ENCODE data around the gene UBXN4. TPM values are rescaled to one million over a fixed set of nuclear protein-coding genes. Genes with fewer than 3 reads are reported as not detected.

UBXN4 gene
- total and polyA plus RNA-seq, 2 donors from 2014 or later = 33.0 to 96.8 TPM

DNA sequence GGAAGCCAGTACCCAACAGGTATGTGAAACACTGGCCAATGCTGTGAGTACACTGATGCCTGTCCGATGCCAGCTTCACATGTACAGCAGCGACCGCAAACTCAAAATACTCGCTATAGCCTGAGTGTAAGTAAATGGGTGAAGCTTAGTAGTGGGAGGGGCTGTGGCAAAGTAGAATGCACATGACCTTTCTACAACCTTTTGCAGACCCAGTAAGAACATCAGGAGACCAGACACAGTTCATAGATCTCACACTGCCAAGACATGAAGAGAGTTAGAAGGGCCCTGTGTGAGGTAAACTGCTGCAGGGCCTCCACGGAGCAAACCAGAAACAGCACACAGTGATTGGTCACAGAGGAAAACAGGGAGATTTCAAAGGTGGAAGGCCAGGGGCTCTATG lies 9.1 kb upstream of the UBXN4 start:
- Histone ChIP-seq H3K27ac (ENCODE audit: low read depth in 2 of 2, low read length in 2 of 2) (no peak overlapping the region), H3K9ac (ENCODE audit: low read length in 3 of 3) (no peak overlapping the region), H3K27me3 (ENCODE audit: control insufficient read depth, insufficient read depth, low read length) (no peaks in the 10 kb centered on the region), H3K4me3 (ENCODE audit: low read length in 3 of 3) (no peak overlapping the region), H3K9me3 (ENCODE audit: control insufficient read depth in 2 of 3, insufficient read depth in 1 of 3, low read length in 3 of 3) (no peaks in the 10 kb centered on the region), H3K36me3 (ENCODE audit: control insufficient read depth in 2 of 3, insufficient read depth in 3 of 3, low read length in 3 of 3) (no peaks in the 10 kb centered on the region), H3K4me1 (ENCODE audit: control insufficient read depth in 2 of 3, insufficient read depth in 2 of 3, low read depth in 1 of 3, low read length in 3 of 3) (no peaks in the 10 kb centered on the region)
- TF ChIP-seq, protein P1, sequence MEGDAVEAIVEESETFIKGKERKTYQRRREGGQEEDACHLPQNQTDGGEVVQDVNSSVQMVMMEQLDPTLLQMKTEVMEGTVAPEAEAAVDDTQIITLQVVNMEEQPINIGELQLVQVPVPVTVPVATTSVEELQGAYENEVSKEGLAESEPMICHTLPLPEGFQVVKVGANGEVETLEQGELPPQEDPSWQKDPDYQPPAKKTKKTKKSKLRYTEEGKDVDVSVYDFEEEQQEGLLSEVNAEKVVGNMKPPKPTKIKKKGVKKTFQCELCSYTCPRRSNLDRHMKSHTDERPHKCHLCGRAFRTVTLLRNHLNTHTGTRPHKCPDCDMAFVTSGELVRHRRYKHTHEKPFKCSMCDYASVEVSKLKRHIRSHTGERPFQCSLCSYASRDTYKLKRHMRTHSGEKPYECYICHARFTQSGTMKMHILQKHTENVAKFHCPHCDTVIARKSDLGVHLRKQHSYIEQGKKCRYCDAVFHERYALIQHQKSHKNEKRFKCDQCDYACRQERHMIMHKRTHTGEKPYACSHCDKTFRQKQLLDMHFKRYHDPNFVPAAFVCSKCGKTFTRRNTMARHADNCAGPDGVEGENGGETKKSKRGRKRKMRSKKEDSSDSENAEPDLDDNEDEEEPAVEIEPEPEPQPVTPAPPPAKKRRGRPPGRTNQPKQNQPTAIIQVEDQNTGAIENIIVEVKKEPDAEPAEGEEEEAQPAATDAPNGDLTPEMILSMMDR (IDR thresholded peaks at IDR 0.05; ENCODE audit: borderline replicate concordance, extremely low read depth, insufficient read depth) = no peak
- FAIRE-seq = no peak
- intact Hi-C loops (cut with DNase I) = no loop called here
- DNase-seq = no peak

DNA sequence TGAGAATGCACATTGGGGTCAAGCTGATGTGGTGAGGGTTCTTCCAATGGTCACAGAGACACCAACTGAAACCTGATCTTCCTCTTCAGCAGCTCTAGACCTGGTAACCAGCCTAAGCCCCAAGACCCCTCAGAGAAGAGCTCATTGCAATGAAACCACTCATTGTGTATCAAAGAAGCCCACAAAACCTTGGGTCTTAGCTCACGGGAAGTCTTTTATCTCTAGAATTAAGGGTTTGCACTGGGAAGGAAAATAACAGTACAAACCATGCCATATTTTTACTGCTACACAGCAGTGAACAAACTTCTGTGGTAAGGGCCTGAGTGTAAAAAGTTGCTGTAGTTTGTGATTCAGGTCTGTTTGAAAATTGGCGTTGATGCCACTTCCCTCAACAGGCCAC lies 8.6 kb upstream of the UBXN4 start:
- FAIRE-seq = no peak
- Histone ChIP-seq H3K4me3 (ENCODE audit: low read length in 3 of 3) (no peak overlapping the region), H3K27ac (ENCODE audit: low read depth in 2 of 2, low read length in 2 of 2) (no peak overlapping the region), H3K27me3 (ENCODE audit: control insufficient read depth, insufficient read depth, low read length) (no peaks in the 10 kb centered on the region), H3K36me3 (ENCODE audit: control insufficient read depth in 2 of 3, insufficient read depth in 3 of 3, low read length in 3 of 3) (no peaks in the 10 kb centered on the region), H3K4me1 (ENCODE audit: control insufficient read depth in 2 of 3, insufficient read depth in 2 of 3, low read depth in 1 of 3, low read length in 3 of 3) (no peaks in the 10 kb centered on the region), H3K9me3 (ENCODE audit: control insufficient read depth in 2 of 3, insufficient read depth in 1 of 3, low read length in 3 of 3) (no peaks in the 10 kb centered on the region), H3K9ac (ENCODE audit: low read length in 3 of 3) (no peak overlapping the region)
- DNase-seq = no peak
- intact Hi-C loops (cut with DNase I) = no loop called here
- TF ChIP-seq, protein P1 (IDR thresholded peaks at IDR 0.05; ENCODE audit: borderline replicate concordance, extremely low read depth, insufficient read depth) = no peak

DNA sequence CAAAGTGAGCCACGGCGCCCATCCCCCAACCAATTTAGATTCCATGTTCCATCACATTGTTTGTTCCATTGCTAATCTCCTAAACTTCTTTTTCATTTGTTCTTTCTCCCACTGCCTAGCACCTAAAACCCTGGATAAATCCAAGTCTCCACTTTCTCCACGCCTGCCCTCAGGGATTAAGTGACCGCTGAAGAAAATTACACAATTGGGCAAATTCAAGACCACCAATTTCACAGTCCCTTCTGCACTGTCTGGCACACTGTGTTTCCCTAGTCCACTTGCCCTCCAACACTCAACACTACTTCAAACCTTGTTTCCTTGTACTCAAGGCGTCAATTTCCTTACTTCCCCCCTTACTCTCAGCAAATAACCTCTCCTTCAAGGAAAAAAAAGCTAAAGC lies 5.1 kb upstream of the UBXN4 start:
- DNase-seq = no peak
- H3K4me1 ChIP-seq (ENCODE audit: control insufficient read depth in 2 of 3, insufficient read depth in 2 of 3, low read depth in 1 of 3, low read length in 3 of 3) = no peaks in the 10 kb centered on the region
- H3K36me3 ChIP-seq (ENCODE audit: control insufficient read depth in 2 of 3, insufficient read depth in 3 of 3, low read length in 3 of 3) = no peaks in the 10 kb centered on the region
- intact Hi-C loops (cut with DNase I) = no loop called here
- H3K9ac ChIP-seq (ENCODE audit: low read length in 3 of 3) = no peak overlapping the region
- TF ChIP-seq, protein P1 (IDR thresholded peaks at IDR 0.05; ENCODE audit: borderline replicate concordance, extremely low read depth, insufficient read depth) = no peak
- H3K27me3 ChIP-seq (ENCODE audit: control insufficient read depth, insufficient read depth, low read length) = no peaks in the 10 kb centered on the region
- no peak overlapping the region for H3K27ac ChIP-seq (ENCODE audit: low read depth in 2 of 2, low read length in 2 of 2)
- no peak for FAIRE-seq
- no peaks in the 10 kb centered on the region for H3K9me3 ChIP-seq (ENCODE audit: control insufficient read depth in 2 of 3, insufficient read depth in 1 of 3, low read length in 3 of 3)
- no peak overlapping the region for H3K4me3 ChIP-seq (ENCODE audit: low read length in 3 of 3)

DNA sequence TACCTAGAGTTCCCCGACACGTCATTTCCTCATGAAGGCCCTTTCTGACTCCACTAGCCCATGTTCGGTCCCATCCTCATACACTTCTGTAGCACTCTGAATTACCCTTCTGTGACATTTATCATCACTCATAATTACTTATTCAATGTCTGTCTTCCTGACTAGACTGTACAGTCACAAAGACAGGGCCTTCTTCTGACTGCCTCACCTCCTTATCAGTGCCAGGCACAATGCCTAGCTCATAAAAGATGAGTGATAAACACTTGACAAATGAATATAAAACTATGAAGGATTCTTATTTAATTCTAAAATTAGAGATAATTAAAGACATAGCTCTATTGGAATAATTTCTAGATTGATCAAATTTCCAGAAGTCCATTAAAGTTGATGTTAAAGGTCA lies 1.4 kb upstream of the UBXN4 start:
- Histone ChIP-seq H3K9me3 (ENCODE audit: control insufficient read depth in 2 of 3, insufficient read depth in 1 of 3, low read length in 3 of 3) (no peaks in the 10 kb centered on the region), H3K4me1 (ENCODE audit: control insufficient read depth in 2 of 3, insufficient read depth in 2 of 3, low read depth in 1 of 3, low read length in 3 of 3) (peaks cover 2 to 10% (median 4%) of the 10 kb centered on the region in 3 donors), H3K27ac (ENCODE audit: low read depth in 2 of 2, low read length in 2 of 2) (no peak overlapping the region), H3K36me3 (ENCODE audit: control insufficient read depth in 2 of 3, insufficient read depth in 3 of 3, low read length in 3 of 3) (no peaks in the 10 kb centered on the region), H3K27me3 (ENCODE audit: control insufficient read depth, insufficient read depth, low read length) (no peaks in the 10 kb centered on the region), H3K9ac (ENCODE audit: low read length in 3 of 3) (no peak overlapping the region), H3K4me3 (ENCODE audit: low read length in 3 of 3) (no peak overlapping the region)
- intact Hi-C loops (cut with DNase I) = no loop called here
- FAIRE-seq = no peak
- TF ChIP-seq, protein P1 (IDR thresholded peaks at IDR 0.05; ENCODE audit: borderline replicate concordance, extremely low read depth, insufficient read depth) = no peak
- DNase-seq = no peak

All from kidney (tissue), 14 donors.